HepG2 (cell line): ENCODE data around the gene RESP18. TPM values are rescaled to one million over a fixed set of nuclear protein-coding genes. Genes with fewer than 3 reads are reported as not detected.

Source experiments
- FOXO1 ChIP-seq: sonication (generic); formaldehyde crosslinking; IDR thresholded peaks from 2 replicates; pipeline ENCODE4 v1.4.0; 2020; ENCODE audit warnings: missing genetic modification reagents
- SAFB2 ChIP-seq: sonication (generic); formaldehyde crosslinking; IDR thresholded peaks from 2 replicates; pipeline ENCODE4 v1.5.1; 2020; ENCODE audit warnings: missing genetic modification reagents, low read depth, mild to moderate bottlenecking, borderline replicate concordance
- SNAI1 ChIP-seq: sonication (generic); formaldehyde crosslinking; IDR thresholded peaks from 2 replicates; pipeline ENCODE4 v1.5.0; 2020; ENCODE audit warnings: mild to moderate bottlenecking, missing genetic modification reagents, borderline replicate concordance
- ZFP90 ChIP-seq: sonication (generic); formaldehyde crosslinking; IDR thresholded peaks from 2 replicates; pipeline ENCODE4 v1.8.0; 2022; ENCODE audit warnings: missing genetic modification reagents, mild to moderate bottlenecking, inconsistent platforms, borderline replicate concordance
- ZMYM3 ChIP-seq: sonication (generic); formaldehyde crosslinking; IDR thresholded peaks from 2 replicates; pipeline ENCODE4 v1.5.1; 2020; ENCODE audit warnings: mild to moderate bottlenecking, missing genetic modification reagents
- ZNF224 ChIP-seq: sonication (generic); formaldehyde crosslinking; IDR thresholded peaks from 2 replicates; pipeline ENCODE4 v1.5.0; 2020; ENCODE audit warnings: mild to moderate bottlenecking, missing genetic modification reagents
- ZNF530 ChIP-seq: sonication (generic); formaldehyde crosslinking; IDR thresholded peaks from 2 replicates; pipeline ENCODE4 v1.5.0; 2020; ENCODE audit warnings: low read depth, mild to moderate bottlenecking, missing genetic modification reagents
- ZNF563 ChIP-seq: sonication (generic); formaldehyde crosslinking; IDR thresholded peaks from 2 replicates; pipeline ENCODE4 v1.8.0; 2022; ENCODE audit warnings: mild to moderate bottlenecking, moderate library complexity, missing genetic modification reagents
- ZNF709 ChIP-seq: sonication (generic); formaldehyde crosslinking; IDR thresholded peaks from 2 replicates; pipeline ENCODE4 v1.5.0; 2020; ENCODE audit warnings: mild to moderate bottlenecking, missing genetic modification reagents
- ZNF746 ChIP-seq: sonication (generic); formaldehyde crosslinking; IDR thresholded peaks from 2 replicates; pipeline ENCODE4 v1.8.0; 2022; ENCODE audit warnings: mild to moderate bottlenecking, missing genetic modification reagents
- ZSCAN12 ChIP-seq: sonication (generic); formaldehyde crosslinking; IDR thresholded peaks from 2 replicates; pipeline ENCODE4 v1.9.0; 2021; ENCODE audit warnings: mild to moderate bottlenecking, missing genetic modification reagents
- polyA plus RNA-seq, 8 experiments: library from polyadenylated mRNA; depleted of rRNA in 3 of 8; stranded (reverse) in 7 of 8; unstranded in 1 of 8; fragments of >200 nt; fragmentation: Illumina TruSeq in 4 of 8; extraction: Trizol in 4 of 8; gene quantifications; 2 replicates each; pipeline versions ENCODE4 v1.2.1 to v1.2.3, GENCODE V29; 2011 to 2016; ENCODE audit warnings: low read depth in 4 of 8, missing spikeins in 1 of 8, mixed read lengths in 1 of 8; ENCODE audit not compliant: insufficient read depth in 1 of 8
- total RNA-seq, 5 experiments: library from RNA; depleted of rRNA; stranded (reverse); fragments of >200 nt; fragmentation: Illumina TruSeq; extraction: Trizol; gene quantifications; 2 replicates each; pipeline ENCODE4 v1.2.3, GENCODE V29; 2016; ENCODE audit warnings: low read depth in 1 of 5
- TF ChIP-seq, protein P1 (sequence below): sonication (generic); formaldehyde crosslinking; IDR thresholded peaks from 2 replicates; pipeline ENCODE4 v1.4.0; 2020; ENCODE audit warnings: missing genetic modification reagents, mild to moderate bottlenecking, borderline replicate concordance
- TF ChIP-seq, protein P2 (sequence below): IDR thresholded peaks from 2 replicates; pipeline ENCODE4 v1.6.1; 2016; ENCODE audit warnings: missing biosample characterization, missing genetic modification reagents, low read depth
- TF ChIP-seq, protein P3 (sequence below): sonication (generic); formaldehyde crosslinking; IDR thresholded peaks from 2 replicates; pipeline ENCODE4 v1.4.0; 2020; ENCODE audit warnings: mild to moderate bottlenecking, missing genetic modification reagents
- TF ChIP-seq, protein P4 (sequence below): sonication (generic); formaldehyde crosslinking; IDR thresholded peaks from 2 replicates; pipeline ENCODE4 v1.4.0; 2020; ENCODE audit warnings: missing genetic modification reagents
- TF ChIP-seq, protein P5 (sequence below): sonication (generic); formaldehyde crosslinking; IDR thresholded peaks from 2 replicates; pipeline ENCODE4 v1.5.1; 2020; ENCODE audit warnings: missing genetic modification reagents, mild to moderate bottlenecking, borderline replicate concordance
- TF ChIP-seq, protein P6 (sequence below): sonication (generic); formaldehyde crosslinking; conservative IDR thresholded peaks from 2 replicates; pipeline ENCODE4 v1.4.0; 2020; ENCODE audit warnings: missing genetic modification reagents
- TF ChIP-seq, protein P7 (sequence below): sonication (generic); formaldehyde crosslinking; IDR thresholded peaks from 2 replicates; pipeline ENCODE4 v1.4.0; 2020; ENCODE audit warnings: missing genetic modification reagents; ENCODE audit errors: not compliant biosample characterization

RESP18 gene
- total and polyA plus RNA-seq, 2 of the 13 experiments (the other 11 are each of a cell fraction or from before 2014, with no cell fraction given), result not detected

DNA sequence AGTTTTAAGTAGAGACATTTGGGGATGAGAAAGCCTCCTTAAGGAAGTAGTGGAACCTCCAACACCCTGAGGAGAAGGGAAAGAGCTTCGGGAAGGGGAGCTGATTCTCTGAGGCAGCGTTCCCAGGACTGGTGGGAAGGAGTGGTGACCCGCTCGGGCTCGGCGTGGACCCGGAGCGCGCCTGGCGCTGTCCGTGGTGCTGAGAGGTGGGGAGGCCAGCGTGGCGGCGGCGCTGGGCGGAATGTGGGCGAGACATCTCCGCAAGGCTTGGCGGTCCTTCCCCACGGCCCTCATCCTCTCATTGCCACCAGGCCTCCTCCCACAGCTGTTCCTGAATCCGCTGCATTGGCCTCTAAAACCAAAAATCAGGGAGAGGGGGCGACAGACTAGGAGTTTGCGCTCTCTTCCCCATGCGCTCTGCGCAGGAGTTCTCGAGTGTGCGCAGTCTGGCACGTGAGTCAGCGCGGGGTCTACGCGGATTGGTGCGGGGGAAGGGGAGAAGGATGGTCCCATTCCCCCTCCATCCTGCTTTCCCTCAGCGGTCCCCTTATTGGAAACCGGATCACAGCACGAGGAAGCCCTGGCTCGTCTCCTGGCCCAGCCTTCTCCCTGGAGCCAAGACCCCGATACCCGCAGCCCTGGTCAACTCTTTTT is 857 bp downstream of the RESP18 start (continued):
- TF ChIP-seq ZNF563 (CRISPR knock-in tag) (peak; percentile 84; the same call in 1 of the 2 replicates), FOXO1 (CRISPR knock-in tag) (peak; percentile 56; the same call in 1 of the 2 replicates), ZNF224 (no peak), ZNF530 (CRISPR knock-in tag) (no peak), SAFB2 (CRISPR knock-in tag) (no peak), ZMYM3 (CRISPR knock-in tag) (no peak), ZNF746 (peak; percentile 63; the same call in 1 of the 2 replicates), ZNF709 (peak; percentile 86), ZSCAN12 (CRISPR knock-in tag) (peak; percentile 96), ZFP90 (CRISPR knock-in tag) (peak; percentile 52; the same call in 1 of the 2 replicates), SNAI1 (no peak)
- TF ChIP-seq, protein P1, sequence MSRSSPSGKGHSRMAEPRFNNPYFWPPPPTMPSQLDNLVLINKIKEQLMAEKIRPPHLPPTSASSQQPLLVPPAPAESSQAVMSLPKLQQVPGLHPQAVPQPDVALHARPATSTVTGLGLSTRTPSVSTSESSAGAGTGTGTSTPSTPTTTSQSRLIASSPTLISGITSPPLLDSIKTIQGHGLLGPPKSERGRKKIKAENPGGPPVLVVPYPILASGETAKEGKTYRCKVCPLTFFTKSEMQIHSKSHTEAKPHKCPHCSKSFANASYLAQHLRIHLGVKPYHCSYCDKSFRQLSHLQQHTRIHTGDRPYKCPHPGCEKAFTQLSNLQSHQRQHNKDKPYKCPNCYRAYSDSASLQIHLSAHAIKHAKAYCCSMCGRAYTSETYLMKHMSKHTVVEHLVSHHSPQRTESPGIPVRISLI (CRISPR knock-in tag), result no peak
- TF ChIP-seq, protein P2, sequence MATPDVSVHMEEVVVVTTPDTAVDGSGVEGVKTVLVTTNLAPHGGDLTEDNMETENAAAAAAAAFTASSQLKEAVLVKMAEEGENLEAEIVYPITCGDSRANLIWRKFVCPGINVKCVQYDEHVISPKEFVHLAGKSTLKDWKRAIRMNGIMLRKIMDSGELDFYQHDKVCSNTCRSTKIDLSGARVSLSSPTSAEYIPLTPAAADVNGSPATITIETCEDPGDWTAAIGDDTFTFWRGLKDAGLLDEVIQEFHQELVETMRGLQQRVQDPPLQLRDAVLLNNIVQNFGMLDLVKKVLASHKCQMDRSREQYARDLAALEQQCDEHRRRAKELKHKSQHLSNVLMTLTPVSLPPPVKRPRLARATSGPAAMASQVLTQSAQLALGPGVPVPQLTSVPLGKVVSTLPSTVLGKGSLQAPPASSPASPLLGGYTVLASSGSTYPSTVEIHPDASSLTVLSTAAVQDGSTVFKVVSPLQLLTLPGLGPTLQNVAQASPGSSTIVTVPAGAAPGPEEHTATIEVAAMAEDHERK, result no peak
- TF ChIP-seq, protein P3, sequence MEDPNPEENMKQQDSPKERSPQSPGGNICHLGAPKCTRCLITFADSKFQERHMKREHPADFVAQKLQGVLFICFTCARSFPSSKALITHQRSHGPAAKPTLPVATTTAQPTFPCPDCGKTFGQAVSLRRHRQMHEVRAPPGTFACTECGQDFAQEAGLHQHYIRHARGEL (CRISPR knock-in tag), result no peak
- TF ChIP-seq, protein P4, sequence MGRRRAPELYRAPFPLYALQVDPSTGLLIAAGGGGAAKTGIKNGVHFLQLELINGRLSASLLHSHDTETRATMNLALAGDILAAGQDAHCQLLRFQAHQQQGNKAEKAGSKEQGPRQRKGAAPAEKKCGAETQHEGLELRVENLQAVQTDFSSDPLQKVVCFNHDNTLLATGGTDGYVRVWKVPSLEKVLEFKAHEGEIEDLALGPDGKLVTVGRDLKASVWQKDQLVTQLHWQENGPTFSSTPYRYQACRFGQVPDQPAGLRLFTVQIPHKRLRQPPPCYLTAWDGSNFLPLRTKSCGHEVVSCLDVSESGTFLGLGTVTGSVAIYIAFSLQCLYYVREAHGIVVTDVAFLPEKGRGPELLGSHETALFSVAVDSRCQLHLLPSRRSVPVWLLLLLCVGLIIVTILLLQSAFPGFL (CRISPR knock-in tag), result no peak
- TF ChIP-seq, protein P5, sequence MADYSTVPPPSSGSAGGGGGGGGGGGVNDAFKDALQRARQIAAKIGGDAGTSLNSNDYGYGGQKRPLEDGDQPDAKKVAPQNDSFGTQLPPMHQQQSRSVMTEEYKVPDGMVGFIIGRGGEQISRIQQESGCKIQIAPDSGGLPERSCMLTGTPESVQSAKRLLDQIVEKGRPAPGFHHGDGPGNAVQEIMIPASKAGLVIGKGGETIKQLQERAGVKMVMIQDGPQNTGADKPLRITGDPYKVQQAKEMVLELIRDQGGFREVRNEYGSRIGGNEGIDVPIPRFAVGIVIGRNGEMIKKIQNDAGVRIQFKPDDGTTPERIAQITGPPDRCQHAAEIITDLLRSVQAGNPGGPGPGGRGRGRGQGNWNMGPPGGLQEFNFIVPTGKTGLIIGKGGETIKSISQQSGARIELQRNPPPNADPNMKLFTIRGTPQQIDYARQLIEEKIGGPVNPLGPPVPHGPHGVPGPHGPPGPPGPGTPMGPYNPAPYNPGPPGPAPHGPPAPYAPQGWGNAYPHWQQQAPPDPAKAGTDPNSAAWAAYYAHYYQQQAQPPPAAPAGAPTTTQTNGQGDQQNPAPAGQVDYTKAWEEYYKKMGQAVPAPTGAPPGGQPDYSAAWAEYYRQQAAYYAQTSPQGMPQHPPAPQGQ (CRISPR knock-in tag), result no peak
- TF ChIP-seq, protein P6, sequence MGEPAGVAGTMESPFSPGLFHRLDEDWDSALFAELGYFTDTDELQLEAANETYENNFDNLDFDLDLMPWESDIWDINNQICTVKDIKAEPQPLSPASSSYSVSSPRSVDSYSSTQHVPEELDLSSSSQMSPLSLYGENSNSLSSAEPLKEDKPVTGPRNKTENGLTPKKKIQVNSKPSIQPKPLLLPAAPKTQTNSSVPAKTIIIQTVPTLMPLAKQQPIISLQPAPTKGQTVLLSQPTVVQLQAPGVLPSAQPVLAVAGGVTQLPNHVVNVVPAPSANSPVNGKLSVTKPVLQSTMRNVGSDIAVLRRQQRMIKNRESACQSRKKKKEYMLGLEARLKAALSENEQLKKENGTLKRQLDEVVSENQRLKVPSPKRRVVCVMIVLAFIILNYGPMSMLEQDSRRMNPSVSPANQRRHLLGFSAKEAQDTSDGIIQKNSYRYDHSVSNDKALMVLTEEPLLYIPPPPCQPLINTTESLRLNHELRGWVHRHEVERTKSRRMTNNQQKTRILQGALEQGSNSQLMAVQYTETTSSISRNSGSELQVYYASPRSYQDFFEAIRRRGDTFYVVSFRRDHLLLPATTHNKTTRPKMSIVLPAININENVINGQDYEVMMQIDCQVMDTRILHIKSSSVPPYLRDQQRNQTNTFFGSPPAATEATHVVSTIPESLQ (CRISPR knock-in tag), result peak; percentile 88; the same call in 1 of the 2 replicates
- TF ChIP-seq, protein P7, sequence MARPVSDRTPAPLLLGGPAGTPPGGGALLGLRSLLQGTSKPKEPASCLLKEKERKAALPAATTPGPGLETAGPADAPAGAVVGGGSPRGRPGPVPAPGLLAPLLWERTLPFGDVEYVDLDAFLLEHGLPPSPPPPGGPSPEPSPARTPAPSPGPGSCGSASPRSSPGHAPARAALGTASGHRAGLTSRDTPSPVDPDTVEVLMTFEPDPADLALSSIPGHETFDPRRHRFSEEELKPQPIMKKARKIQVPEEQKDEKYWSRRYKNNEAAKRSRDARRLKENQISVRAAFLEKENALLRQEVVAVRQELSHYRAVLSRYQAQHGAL (CRISPR knock-in tag), result peak; percentile 88
